Left lung (tissue), 10 donors: ENCODE results near the gene EIF2B1. TPM values are rescaled to one million over a fixed set of nuclear protein-coding genes. Genes with fewer than 3 reads are reported as not detected.

Experiments used
- ATAC-seq: fragments of 200-7000 bp; cut with Tn5 transposase; one replicate; pipeline ENCODE4 v1.9.1; 2020; ENCODE audit warnings: moderate library complexity
- DNase-seq, 4 donors: peaks; one replicate each; pipeline ENCODE4 v3.0.0-alpha.2; 2013 to 2020
- H3K27ac ChIP-seq, 2 donors: fragments of 200-600 bp; sonication (generic) in 1 of 2; one replicate each; pipeline versions ENCODE4 v1.5.0 to v1.8.0; 2020 to 2021
- H3K27me3 ChIP-seq, 2 donors: fragments of 200-600 bp; sonication (generic) in 1 of 2; one replicate each; pipeline versions ENCODE4 v1.5.0 to v1.8.0; 2020 to 2021
- H3K36me3 ChIP-seq, 2 donors: fragments of 200-600 bp; sonication (generic) in 1 of 2; one replicate each; pipeline versions ENCODE4 v1.5.0 to v1.8.0; 2020 to 2021
- H3K4me1 ChIP-seq, 2 donors: fragments of 200-600 bp; one replicate each; pipeline ENCODE4 v1.8.0; 2021
- H3K4me3 ChIP-seq, 2 donors: fragments of 200-600 bp; sonication (generic) in 1 of 2; one replicate each; pipeline versions ENCODE4 v1.5.0 to v1.8.0; 2020 to 2021; ENCODE audit warnings: mild to moderate bottlenecking in 1 of 2
- H3K9me3 ChIP-seq, 2 donors: fragments of 200-600 bp; sonication (generic) in 1 of 2; one replicate each; pipeline versions ENCODE4 v1.5.0 to v1.8.0; 2020 to 2021
- intact Hi-C, 2 donors: fragments of 100-400 bp; cut with DNase I; formaldehyde crosslinking; loops; one replicate each; pipeline versions ENCODE4 v1.11.2 to v1.14.2; 2022
- polyA plus RNA-seq, 6 donors: library from polyadenylated mRNA; unstranded; fragments of 120-200 nt; gene quantifications; one replicate each; pipeline ENCODE4 v1.2.1, GENCODE V29; 2013; ENCODE audit not compliant: insufficient read length in 6 of 6
- total RNA-seq, 2 donors: library from RNA; stranded (reverse); fragmentation: NEBNext Ultra II Directional; extraction: Animal tissue kit (Norgen Biotek cat#: 25700); gene quantifications; one replicate each; pipeline ENCODE4 v1.2.1, GENCODE V29; 2021
- TF ChIP-seq, protein P1 (sequence below), 2 donors: fragments of 200-600 bp; sonication (generic) in 1 of 2; IDR thresholded peaks; one replicate each; pipeline versions ENCODE4 v1.5.0 to v1.8.0; 2021; ENCODE audit warnings: antibody characterized with exemption in 2 of 2
- donor health status: DM: no; HTN: yes; CAD: no.
- donor health status: DM: no; HTN: no; CAD: no.

Gene EIF2B1
- total and polyA plus RNA-seq, 8 donors, result 40.7 to 73.4 (median 66.8) TPM

DNA sequence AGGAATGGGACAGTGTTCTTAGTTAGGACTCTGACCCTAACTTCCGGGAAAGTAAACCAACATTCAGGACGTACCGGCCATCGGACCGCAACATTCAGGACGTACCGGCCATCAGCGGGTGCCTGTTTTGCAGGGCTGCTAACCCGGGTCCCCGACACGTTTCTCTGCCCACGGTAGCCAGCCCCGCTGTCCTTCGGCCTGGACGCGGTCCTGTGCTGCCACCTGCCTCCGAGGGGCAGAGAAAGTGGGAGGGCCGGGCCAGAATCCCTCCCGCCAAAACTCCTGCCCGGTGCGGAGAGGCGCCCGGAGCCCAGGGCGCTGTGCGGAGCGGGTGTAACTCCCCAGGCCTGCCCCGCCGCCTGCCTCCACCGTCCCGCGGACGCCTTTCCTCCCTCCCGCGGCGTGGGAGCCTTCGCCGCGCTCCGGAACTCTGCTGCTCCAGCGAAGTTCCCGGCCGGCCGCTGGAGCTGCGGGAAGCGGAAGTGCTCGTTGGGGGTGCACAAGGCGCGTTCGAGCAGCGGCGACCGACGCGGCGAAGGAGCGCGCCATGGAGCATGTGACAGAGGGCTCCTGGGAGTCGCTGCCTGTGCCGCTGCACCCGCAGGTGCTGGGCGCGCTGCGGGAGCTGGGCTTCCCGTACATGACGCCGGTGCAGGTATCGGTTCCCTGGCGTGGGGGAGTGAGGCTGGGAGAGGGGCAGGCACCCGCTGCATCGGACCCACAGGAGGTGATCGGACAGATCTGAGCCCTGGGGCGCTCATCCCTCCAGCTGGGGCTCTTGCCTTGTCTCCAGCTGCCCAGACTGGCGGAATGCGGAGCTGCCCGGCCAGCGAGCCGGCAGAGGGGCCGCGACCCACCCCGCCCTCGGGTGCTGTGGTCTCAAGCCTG lies 31.6 kb downstream of the EIF2B1 start, which contains the start of gene DDX55:
TSS of gene DDX55 (plus strand) at position 498 of the 888 bp plus-strand sequence. CDS start at position 548, 50 bp downstream.
- Histone ChIP-seq H3K4me1 (peaks cover 5 to 34% of the 10 kb centered on the region in 2 donors), H3K27me3 (no peaks in the 10 kb centered on the region), H3K27ac (peak within 1 kb of the TSS; percentile 82 to 89), H3K9me3 (no peaks in the 10 kb centered on the region), H3K36me3 (peaks cover 0 to 46% of the 10 kb centered on the region in 2 donors), H3K4me3 (peak within 1 kb of the TSS; percentile 96 to 99)
- TF ChIP-seq, protein P1, sequence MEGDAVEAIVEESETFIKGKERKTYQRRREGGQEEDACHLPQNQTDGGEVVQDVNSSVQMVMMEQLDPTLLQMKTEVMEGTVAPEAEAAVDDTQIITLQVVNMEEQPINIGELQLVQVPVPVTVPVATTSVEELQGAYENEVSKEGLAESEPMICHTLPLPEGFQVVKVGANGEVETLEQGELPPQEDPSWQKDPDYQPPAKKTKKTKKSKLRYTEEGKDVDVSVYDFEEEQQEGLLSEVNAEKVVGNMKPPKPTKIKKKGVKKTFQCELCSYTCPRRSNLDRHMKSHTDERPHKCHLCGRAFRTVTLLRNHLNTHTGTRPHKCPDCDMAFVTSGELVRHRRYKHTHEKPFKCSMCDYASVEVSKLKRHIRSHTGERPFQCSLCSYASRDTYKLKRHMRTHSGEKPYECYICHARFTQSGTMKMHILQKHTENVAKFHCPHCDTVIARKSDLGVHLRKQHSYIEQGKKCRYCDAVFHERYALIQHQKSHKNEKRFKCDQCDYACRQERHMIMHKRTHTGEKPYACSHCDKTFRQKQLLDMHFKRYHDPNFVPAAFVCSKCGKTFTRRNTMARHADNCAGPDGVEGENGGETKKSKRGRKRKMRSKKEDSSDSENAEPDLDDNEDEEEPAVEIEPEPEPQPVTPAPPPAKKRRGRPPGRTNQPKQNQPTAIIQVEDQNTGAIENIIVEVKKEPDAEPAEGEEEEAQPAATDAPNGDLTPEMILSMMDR (IDR thresholded peaks at IDR 0.05), result peak in 1 of 2 donors; percentile 32
- ATAC-seq, result peak; percentile 99
- intact Hi-C loops, result no loop called here
- peak; percentile 85 to 97 (median 88) for DNase-seq

DNA sequence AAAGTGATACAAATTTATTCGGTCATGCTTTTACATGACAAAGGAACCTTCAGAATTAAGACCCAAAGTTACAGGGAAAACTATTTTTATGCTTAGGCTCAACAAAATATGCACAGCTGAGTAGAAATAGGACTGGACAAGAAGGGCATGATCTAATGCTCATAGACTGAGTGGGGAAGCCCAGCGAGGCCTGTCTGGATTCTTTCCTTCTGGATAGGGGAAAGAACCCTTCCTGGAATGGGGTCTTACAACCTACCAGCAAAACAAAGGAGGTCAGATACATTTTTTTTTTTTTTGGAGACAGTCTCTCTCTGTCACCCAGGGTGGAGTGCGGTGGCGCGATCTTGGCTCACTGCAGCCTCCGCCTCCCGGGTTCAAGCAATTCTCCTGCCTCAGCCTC lies 33.8 kb downstream of the EIF2B1 start:
- intact Hi-C loops, result no loop called here
- ATAC-seq (no peak), DNase-seq (no peak)
- H3K36me3 ChIP-seq, result peaks cover 0 to 51% of the 10 kb centered on the region in 2 donors
- no peaks in the 10 kb centered on the region for H3K27me3 ChIP-seq
- H3K4me1 ChIP-seq, result peaks cover 5 to 37% of the 10 kb centered on the region in 2 donors
- H3K4me3 ChIP-seq, result no peak overlapping the region
- H3K27ac ChIP-seq, result no peak overlapping the region
- no peaks in the 10 kb centered on the region for H3K9me3 ChIP-seq
- TF ChIP-seq, protein P1 (IDR thresholded peaks at IDR 0.05), result no peak

DNA sequence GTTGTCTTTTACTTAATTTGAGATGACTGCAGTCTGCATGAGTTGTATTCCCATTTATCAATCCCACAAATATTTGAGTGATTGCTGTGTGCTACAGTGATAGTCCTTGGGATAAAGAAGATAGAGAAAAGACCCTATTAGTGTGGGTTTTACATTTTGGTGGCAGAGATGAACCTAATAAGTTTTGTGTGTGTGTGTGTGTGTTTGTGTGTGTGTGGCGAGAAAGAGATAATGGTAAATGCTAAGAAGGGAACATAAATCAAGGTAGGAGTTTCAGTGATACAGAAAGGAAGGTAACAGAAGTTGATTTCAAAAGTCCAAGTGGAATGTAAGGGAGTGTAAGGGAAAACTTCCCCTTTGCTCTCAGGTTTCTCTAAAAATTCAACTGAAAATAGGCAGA lies 34.2 kb downstream of the EIF2B1 start:
- no peak for ATAC-seq

DNA sequence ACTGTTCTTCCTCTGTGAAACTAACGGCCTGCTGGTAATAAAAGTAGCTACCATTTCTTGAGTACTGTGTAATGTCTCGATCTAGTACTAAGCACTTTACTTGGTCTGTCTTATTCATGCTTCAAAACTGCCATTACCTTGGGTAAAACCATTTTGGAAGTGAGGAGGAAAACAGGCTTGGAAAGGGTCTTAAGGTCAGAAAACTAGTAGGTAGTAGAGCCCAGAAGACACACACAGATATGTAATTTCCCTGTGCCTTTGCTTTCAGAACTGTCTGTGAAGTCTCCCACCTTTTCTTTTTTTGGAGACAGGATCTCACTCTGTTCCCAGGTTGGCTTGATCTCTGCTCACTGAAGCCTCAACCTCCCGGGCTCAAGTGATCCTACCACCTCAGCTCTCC lies 35.0 kb downstream of the EIF2B1 start:
- Histone ChIP-seq H3K27ac (no peak overlapping the region), H3K27me3 (no peaks in the 10 kb centered on the region), H3K9me3 (no peaks in the 10 kb centered on the region), H3K36me3 (peaks cover 0 to 55% of the 10 kb centered on the region in 2 donors), H3K4me1 (peaks cover 5 to 27% of the 10 kb centered on the region in 2 donors), H3K4me3 (no peak overlapping the region)
- TF ChIP-seq, protein P1 (IDR thresholded peaks at IDR 0.05), result no peak
- ATAC-seq (no peak), DNase-seq (no peak)
- intact Hi-C loops, result no loop called here

More for the DNA sequence above, 34.2 kb downstream of the EIF2B1 start:
- DNase-seq, result no peak
- TF ChIP-seq, protein P1 (IDR thresholded peaks at IDR 0.05), result no peak
- intact Hi-C loops, result no loop called here
- H3K27me3 ChIP-seq, result no peaks in the 10 kb centered on the region
- H3K4me3 ChIP-seq, result no peak overlapping the region
- H3K4me1 ChIP-seq, result peaks cover 5 to 35% of the 10 kb centered on the region in 2 donors
- H3K27ac ChIP-seq, result no peak overlapping the region
- peaks cover 0 to 52% of the 10 kb centered on the region in 2 donors for H3K36me3 ChIP-seq
- no peaks in the 10 kb centered on the region for H3K9me3 ChIP-seq

DNA sequence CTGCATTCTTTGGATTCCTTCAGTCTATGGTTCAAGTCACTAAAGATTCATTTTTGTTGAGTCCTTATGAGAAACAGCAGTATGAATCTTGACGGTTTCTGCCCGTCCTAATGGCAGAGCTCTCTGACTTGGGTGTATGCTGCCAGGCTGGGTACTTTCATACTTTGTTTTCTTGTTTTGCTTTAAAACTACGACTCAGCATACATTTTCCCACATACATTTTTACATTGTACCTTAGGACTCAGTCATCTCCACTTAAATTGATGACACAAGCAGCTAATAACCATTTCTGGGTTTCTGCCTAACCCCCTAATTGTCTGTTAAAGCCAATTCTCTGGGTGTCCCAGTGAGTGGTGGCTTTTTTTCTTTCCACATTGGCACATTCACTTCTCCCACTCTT lies 36.4 kb downstream of the EIF2B1 start:
- intact Hi-C loops, result no loop called here
- peaks cover 0 to 69% of the 10 kb centered on the region in 2 donors for H3K36me3 ChIP-seq

More for the DNA sequence above, 36.4 kb downstream of the EIF2B1 start:
- TF ChIP-seq, protein P1 (IDR thresholded peaks at IDR 0.05), result no peak
- Histone ChIP-seq H3K4me1 (peaks cover 0 to 21% of the 10 kb centered on the region in 2 donors), H3K9me3 (no peaks in the 10 kb centered on the region), H3K27ac (peak overlapping the region in 1 of 2 donors; percentile 2), H3K27me3 (no peaks in the 10 kb centered on the region), H3K4me3 (no peak overlapping the region)
- DNase-seq (no peak), ATAC-seq (no peak)
